ENCODE measurements around the gene ARHGAP31.
A peak's percentile ranks its signal among the peaks of the same experiment; 100 is the strongest.

ARHGAP31 gene

DNA sequence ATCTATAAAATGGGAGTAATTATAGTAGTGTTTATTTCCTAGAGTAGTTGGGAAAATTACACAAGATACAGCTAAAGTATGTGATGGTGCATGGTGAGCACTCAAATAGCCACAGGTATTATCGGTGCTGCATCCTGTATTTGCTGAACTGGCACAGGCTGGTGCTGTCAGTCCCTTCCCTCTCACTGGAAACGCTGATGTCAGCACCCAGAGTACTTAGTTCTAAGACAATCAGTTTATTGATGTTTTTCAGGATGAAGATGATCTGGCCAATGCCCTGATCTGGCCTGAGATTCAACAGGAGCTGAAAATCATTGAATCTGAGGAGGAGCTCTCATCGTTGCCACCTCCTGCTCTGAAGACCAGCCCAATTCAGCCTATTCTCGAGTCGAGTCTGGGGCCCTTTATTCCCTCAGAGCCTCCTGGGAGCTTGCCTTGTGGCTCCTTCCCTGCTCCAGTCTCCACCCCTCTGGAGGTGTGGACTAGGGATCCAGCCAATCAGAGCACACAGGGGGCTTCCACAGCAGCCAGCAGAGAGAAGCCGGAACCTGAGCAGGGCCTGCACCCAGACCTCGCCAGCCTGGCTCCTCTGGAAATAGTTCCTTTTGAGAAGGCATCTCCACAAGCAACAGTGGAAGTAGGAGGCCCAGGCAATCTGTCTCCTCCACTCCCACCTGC lies 119.6 kb downstream of the ARHGAP31 start:
- FAIRE-seq (no peak), DNase-seq (ENCODE audit: insufficient read length, low spot score) (no peak)

GRCh38 chr3:119416873-119417272 lies 122.7 kb downstream of the ARHGAP31 start:
- DNase-seq (ENCODE audit: insufficient read length, low spot score) (no peak), FAIRE-seq (no peak)
- TF ChIP-seq POLR2AphosphoS5 (IDR thresholded peaks at IDR 0.05; ENCODE audit: low read depth, low read length) = no peak
- no peak for TF ChIP-seq POLR2A (IDR thresholded peaks at IDR 0.05; ENCODE audit: low read depth, low read length)
- no peak for TF ChIP-seq SPI1 (IDR thresholded peaks at IDR 0.05; ENCODE audit: low read depth, low read length)
- TF ChIP-seq TAF1 (IDR thresholded peaks at IDR 0.05; ENCODE audit: low read depth, low read length) = no peak
- TF ChIP-seq POU2F2 (IDR thresholded peaks at IDR 0.05; ENCODE audit: low read depth, low read length) = no peak
- TF ChIP-seq PAX5 (IDR thresholded peaks at IDR 0.05; ENCODE audit: insufficient read depth, low read length, severe bottlenecking) = no peak

More for the DNA sequence above, 119.6 kb downstream of the ARHGAP31 start:
- TF ChIP-seq SPI1 (IDR thresholded peaks at IDR 0.05; ENCODE audit: low read depth, low read length) (no peak), POLR2A (IDR thresholded peaks at IDR 0.05; ENCODE audit: low read depth, low read length) (no peak), POLR2AphosphoS5 (IDR thresholded peaks at IDR 0.05; ENCODE audit: low read depth, low read length) (no peak), POU2F2 (IDR thresholded peaks at IDR 0.05; ENCODE audit: low read depth, low read length) (no peak)

GRCh38 chr3:119417771-119418512 lies 123.8 kb downstream of the ARHGAP31 start:
- FAIRE-seq (no peak), DNase-seq (ENCODE audit: insufficient read length, low spot score) (no peak)
- TF ChIP-seq POLR2AphosphoS5 (IDR thresholded peaks at IDR 0.05; ENCODE audit: low read depth, low read length) (no peak), TAF1 (IDR thresholded peaks at IDR 0.05; ENCODE audit: low read depth, low read length) (no peak), POLR2A (IDR thresholded peaks at IDR 0.05; ENCODE audit: low read depth, low read length) (no peak), PAX5 (IDR thresholded peaks at IDR 0.05; ENCODE audit: insufficient read depth, low read length, severe bottlenecking) (no peak), SPI1 (IDR thresholded peaks at IDR 0.05; ENCODE audit: low read depth, low read length) (no peak), POU2F2 (IDR thresholded peaks at IDR 0.05; ENCODE audit: low read depth, low read length) (no peak)

DNA sequence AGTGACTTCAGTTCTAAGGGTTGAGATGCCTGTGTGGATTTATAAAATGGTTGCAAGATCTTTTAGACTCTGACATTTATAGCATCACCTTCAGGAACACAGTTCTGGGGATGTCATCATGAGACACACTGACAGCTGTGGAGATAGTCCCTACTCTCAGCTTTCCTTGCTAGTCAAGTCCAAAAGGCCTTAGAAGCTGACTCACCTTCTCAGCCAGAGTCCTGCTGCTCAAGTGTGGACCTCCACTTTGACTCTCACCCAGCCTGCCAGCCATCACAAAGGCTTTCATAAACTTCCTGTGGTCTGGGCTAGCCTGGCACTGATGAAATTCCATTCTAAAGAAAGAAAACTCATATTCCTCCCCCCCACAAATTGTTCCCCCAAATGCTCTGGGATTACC lies 124.5 kb downstream of the ARHGAP31 start:
- FAIRE-seq = no peak
- DNase-seq (ENCODE audit: insufficient read length, low spot score) = no peak
- TF ChIP-seq POLR2A (IDR thresholded peaks at IDR 0.05; ENCODE audit: low read depth, low read length) (no peak), POLR2AphosphoS5 (IDR thresholded peaks at IDR 0.05; ENCODE audit: low read depth, low read length) (no peak), TAF1 (IDR thresholded peaks at IDR 0.05; ENCODE audit: low read depth, low read length) (no peak), SPI1 (IDR thresholded peaks at IDR 0.05; ENCODE audit: low read depth, low read length) (no peak), POU2F2 (IDR thresholded peaks at IDR 0.05; ENCODE audit: low read depth, low read length) (no peak), PAX5 (IDR thresholded peaks at IDR 0.05; ENCODE audit: insufficient read depth, low read length, severe bottlenecking) (no peak)

DNA sequence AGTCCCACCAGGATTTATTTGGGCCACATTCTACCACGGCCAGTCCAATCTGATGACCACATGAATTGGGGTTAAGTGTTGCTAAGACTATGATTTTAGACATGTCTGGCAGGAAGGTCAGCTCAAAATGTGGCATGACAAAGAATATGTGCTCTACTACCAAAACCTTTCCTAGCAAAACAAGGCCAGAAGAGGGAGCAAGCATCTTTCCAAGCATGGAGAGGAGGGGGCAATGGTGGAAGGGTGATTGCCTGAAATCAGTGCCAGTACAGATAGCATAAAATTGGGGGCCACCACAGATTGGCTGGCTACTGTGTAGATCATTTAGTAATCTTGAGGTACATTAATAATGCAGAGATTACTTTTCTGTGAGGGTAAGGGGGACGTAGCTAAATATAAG lies 126.0 kb downstream of the ARHGAP31 start:
- no peak for DNase-seq (ENCODE audit: insufficient read length, low spot score)
- FAIRE-seq = peak; percentile 55
- no peak for TF ChIP-seq TAF1 (IDR thresholded peaks at IDR 0.05; ENCODE audit: low read depth, low read length)
- TF ChIP-seq POU2F2 (IDR thresholded peaks at IDR 0.05; ENCODE audit: low read depth, low read length) = no peak
- no peak for TF ChIP-seq PAX5 (IDR thresholded peaks at IDR 0.05; ENCODE audit: insufficient read depth, low read length, severe bottlenecking)
- TF ChIP-seq POLR2A (IDR thresholded peaks at IDR 0.05; ENCODE audit: low read depth, low read length) = no peak
- TF ChIP-seq SPI1 (IDR thresholded peaks at IDR 0.05; ENCODE audit: low read depth, low read length) = no peak
- TF ChIP-seq POLR2AphosphoS5 (IDR thresholded peaks at IDR 0.05; ENCODE audit: low read depth, low read length) = no peak

DNA sequence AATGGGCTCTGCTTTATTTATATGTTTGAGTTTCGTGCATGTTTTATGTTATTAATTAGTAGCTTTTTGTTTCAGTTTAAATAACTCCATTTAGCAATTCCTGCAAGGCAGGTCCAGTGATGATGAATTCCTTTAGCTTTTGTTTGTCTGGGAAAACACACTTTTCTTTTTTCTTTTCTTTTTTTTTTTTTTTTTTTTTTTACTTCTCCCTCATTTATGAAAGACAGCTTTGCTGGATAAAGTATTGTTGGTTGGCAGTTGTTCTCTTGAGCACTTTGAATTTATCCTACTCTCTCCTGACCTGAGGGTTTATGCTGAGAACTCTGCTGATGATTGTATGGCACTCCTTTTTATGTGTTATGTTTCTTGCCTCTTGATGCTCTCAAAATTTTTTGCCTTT lies 133.5 kb downstream of the ARHGAP31 start:
- TF ChIP-seq TAF1 (IDR thresholded peaks at IDR 0.05; ENCODE audit: low read depth, low read length) (no peak), PAX5 (IDR thresholded peaks at IDR 0.05; ENCODE audit: insufficient read depth, low read length, severe bottlenecking) (no peak), POLR2A (IDR thresholded peaks at IDR 0.05; ENCODE audit: low read depth, low read length) (no peak), SPI1 (IDR thresholded peaks at IDR 0.05; ENCODE audit: low read depth, low read length) (no peak), POU2F2 (IDR thresholded peaks at IDR 0.05; ENCODE audit: low read depth, low read length) (no peak)
- no peak for FAIRE-seq
- DNase-seq (ENCODE audit: insufficient read length, low spot score) = no peak

GRCh38 chr3:119428538-119428937 lies 134.4 kb downstream of the ARHGAP31 start:
- no peak for TF ChIP-seq PAX5 (IDR thresholded peaks at IDR 0.05; ENCODE audit: insufficient read depth, low read length, severe bottlenecking)
- no peak for TF ChIP-seq POLR2AphosphoS5 (IDR thresholded peaks at IDR 0.05; ENCODE audit: low read depth, low read length)
- no peak for TF ChIP-seq SPI1 (IDR thresholded peaks at IDR 0.05; ENCODE audit: low read depth, low read length)
- no peak for TF ChIP-seq TAF1 (IDR thresholded peaks at IDR 0.05; ENCODE audit: low read depth, low read length)
- TF ChIP-seq POU2F2 (IDR thresholded peaks at IDR 0.05; ENCODE audit: low read depth, low read length) = no peak
- TF ChIP-seq POLR2A (IDR thresholded peaks at IDR 0.05; ENCODE audit: low read depth, low read length) = no peak
- no peak for DNase-seq (ENCODE audit: insufficient read length, low spot score)
- peak; percentile 38 for FAIRE-seq

DNA sequence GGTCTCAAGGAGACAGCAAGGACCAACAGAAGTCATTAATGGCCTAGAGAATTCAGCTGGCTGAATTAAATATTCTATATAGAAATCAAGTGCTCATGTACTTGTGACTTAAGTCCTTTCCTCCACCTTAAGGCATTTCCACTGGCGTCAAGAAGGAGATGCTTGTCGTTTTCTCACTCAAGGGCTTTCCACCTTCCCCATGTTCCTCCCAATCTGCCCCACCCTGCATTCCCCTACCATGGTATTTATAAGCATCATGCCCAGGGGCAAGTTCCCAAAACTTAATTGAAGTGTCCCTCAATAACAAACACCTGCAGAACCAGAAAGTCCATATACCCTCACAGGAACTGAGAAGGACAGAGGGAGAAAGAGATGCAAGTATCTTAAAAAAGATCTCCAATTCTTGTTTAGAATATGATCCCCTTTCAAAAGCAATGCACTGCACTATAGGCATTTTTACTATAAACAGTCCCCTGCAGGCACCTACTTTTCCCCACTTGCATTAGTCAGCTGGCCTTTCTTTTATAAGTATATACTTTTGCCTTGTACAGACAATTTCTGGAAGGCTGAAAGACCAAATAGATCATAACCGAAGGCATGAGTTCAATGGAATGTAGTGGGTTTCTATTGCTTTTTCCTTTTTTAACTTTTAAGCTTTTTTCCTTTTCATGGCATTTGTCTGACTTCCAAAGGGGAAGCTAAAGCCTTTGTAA lies 139.6 kb downstream of the ARHGAP31 start:
- FAIRE-seq (no peak), DNase-seq (ENCODE audit: insufficient read length, low spot score) (no peak)
- TF ChIP-seq PAX5 (IDR thresholded peaks at IDR 0.05; ENCODE audit: insufficient read depth, low read length, severe bottlenecking) = no peak
- no peak for TF ChIP-seq POLR2A (IDR thresholded peaks at IDR 0.05; ENCODE audit: low read depth, low read length)
- no peak for TF ChIP-seq POU2F2 (IDR thresholded peaks at IDR 0.05; ENCODE audit: low read depth, low read length)
- TF ChIP-seq POLR2AphosphoS5 (IDR thresholded peaks at IDR 0.05; ENCODE audit: low read depth, low read length) = no peak
- no peak for TF ChIP-seq TAF1 (IDR thresholded peaks at IDR 0.05; ENCODE audit: low read depth, low read length)
- TF ChIP-seq SPI1 (IDR thresholded peaks at IDR 0.05; ENCODE audit: low read depth, low read length) = no peak

GRCh38 chr3:119434703-119435102 lies 140.5 kb downstream of the ARHGAP31 start:
- no peak for TF ChIP-seq TAF1 (IDR thresholded peaks at IDR 0.05; ENCODE audit: low read depth, low read length)
- TF ChIP-seq PAX5 (IDR thresholded peaks at IDR 0.05; ENCODE audit: insufficient read depth, low read length, severe bottlenecking) = no peak
- TF ChIP-seq POLR2A (IDR thresholded peaks at IDR 0.05; ENCODE audit: low read depth, low read length) = no peak
- no peak for TF ChIP-seq POU2F2 (IDR thresholded peaks at IDR 0.05; ENCODE audit: low read depth, low read length)
- TF ChIP-seq SPI1 (IDR thresholded peaks at IDR 0.05; ENCODE audit: low read depth, low read length) = no peak
- DNase-seq (ENCODE audit: insufficient read length, low spot score) (no peak), FAIRE-seq (no peak)

Measured in GM12891 (cell line).